WI38 (cell line): ENCODE measurements around the gene CDKL4.
"Not testable (repeated sequence)": the region's sequence is repeated elsewhere in the genome, so short reads cannot be mapped to it uniquely, and the experiment has no call there.

Experiments
- H3K4me3 ChIP-seq: 2 replicates; pipeline ENCODE4 v1.5.1; 2011; ENCODE audit warnings: low read depth, mild to moderate bottlenecking, control low read depth, low read length
- TF ChIP-seq, protein P1 (sequence below): IDR thresholded peaks from 2 replicates; pipeline ENCODE4 v1.5.1; 2012; ENCODE audit warnings: low read depth, mild to moderate bottlenecking, control low read depth, low read length

CDKL4 gene

DNA sequence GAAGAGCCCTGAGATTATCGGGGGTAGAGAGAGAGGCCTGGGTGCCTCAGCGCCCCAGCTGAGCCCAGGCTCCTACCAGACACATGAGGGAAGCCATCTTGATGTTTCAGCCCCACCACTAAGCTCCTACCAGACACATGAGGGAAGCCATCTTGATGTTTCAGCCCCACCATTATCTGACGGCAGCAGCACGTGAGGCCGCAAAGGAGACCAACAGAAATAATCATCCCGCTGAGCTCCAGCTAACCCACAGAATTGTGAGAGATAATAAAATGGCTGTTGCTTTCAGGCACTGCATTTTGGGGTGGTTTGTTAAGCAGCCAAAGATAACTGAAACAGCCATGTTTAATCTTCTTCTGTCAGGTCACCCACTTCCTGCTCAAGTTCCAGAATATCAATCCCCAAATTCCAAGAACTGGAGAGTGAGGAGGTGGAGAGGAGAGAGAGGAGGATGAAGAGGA, 93.6 kb downstream of the CDKL4 start:
- no peak overlapping the region for H3K4me3 ChIP-seq
- TF ChIP-seq, protein P1, sequence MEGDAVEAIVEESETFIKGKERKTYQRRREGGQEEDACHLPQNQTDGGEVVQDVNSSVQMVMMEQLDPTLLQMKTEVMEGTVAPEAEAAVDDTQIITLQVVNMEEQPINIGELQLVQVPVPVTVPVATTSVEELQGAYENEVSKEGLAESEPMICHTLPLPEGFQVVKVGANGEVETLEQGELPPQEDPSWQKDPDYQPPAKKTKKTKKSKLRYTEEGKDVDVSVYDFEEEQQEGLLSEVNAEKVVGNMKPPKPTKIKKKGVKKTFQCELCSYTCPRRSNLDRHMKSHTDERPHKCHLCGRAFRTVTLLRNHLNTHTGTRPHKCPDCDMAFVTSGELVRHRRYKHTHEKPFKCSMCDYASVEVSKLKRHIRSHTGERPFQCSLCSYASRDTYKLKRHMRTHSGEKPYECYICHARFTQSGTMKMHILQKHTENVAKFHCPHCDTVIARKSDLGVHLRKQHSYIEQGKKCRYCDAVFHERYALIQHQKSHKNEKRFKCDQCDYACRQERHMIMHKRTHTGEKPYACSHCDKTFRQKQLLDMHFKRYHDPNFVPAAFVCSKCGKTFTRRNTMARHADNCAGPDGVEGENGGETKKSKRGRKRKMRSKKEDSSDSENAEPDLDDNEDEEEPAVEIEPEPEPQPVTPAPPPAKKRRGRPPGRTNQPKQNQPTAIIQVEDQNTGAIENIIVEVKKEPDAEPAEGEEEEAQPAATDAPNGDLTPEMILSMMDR: no peak

DNA sequence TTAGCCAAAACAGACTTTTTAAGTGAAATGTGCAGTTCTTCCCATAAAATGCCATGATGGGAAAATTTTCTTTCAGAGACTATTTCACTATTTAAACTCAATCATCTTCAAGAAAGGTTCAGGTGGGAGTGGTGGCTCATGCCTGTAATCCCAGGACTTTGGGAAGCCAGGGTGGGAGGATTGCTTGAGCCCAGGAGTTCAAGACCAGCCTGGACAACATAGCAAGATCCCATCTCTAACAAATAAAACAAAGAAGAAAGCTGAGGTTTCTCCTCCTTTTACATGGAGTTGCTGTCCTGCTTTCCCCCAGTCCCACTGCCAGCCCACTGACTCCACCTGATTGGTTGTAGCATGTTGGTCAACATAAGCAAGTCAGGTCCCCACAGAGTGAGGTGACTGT, 97.1 kb downstream of the CDKL4 start:
- no peak overlapping the region for H3K4me3 ChIP-seq
- TF ChIP-seq, protein P1: no peak

DNA sequence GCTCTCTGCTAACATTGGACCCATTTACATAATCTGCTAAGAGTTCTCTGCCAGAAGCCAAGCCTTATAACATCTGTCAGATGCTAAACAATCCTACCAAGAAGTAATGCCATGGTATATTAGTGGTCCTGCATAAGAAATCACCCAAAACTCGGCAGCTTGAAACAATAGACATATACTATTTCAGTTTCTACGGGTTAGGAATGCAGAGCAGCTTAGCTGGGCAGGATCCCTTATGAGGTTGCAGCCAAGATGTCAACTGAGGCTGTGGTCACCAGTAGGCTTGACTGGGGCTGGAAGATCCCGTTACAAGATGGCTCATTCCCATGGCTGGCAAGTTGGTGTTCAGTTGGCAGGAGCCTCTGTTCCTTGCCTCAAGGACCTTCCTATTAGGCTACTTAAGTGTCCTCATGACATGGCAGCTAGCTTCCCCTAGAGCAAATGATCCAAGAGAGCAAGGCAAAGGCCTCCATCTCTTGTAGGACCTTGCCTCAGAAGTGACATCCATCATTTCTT, 97.8 kb downstream of the CDKL4 start:
- TF ChIP-seq, protein P1: no peak
- no peak overlapping the region for H3K4me3 ChIP-seq

DNA sequence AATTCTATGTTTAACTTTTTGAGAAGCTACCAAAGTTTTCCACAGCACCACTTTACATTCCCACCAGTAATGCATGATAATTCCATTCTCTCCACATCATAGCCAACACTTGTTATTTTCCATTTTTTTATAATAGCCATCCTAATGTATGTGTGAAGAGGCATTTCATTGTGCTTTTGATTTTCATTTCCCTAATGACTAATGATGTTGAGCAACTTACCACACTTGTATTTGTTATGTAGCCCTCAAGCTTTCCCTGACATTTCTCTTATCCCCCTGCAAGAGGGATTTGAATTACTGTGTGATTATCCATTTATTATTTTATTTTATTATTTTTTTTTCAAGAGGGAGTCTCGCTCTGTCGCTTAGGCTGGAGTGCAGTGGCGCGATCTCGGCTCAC, 99.4 kb downstream of the CDKL4 start:
- no peak overlapping the region for H3K4me3 ChIP-seq
- TF ChIP-seq, protein P1: no peak

DNA sequence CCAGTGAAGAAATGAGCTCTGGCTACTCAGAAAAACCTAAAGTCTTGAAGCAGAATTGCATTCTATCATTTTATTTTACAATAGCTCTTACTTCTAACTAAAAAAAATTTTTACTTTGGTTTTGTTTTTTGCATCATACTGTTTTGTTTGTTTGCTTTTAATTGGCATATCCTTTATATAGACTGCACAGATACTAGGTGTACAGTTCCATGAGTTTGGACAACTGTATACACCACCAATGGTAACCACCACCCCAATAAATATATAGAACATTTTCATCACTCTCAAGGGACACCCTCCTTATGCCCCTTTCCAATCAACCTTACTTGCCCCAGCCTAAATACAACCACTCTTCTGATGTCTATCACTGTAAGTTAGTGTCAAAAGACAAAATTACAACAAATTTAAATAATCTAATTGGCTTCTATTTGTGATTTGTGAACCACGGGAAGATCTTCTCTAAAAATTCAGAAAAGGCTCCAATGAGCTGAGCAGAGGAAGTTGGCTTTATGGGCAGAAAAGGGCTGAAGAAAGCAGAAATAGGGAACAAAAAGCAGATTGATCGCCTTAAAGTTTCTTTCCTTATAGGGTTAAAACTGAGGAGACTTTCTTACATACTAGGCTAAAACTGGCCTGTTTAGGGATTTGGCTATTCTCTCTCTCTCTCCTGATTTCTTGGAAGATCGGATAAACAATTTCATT, 100.7 kb downstream of the CDKL4 start:
- TF ChIP-seq, protein P1: no peak
- no peak overlapping the region for H3K4me3 ChIP-seq

DNA sequence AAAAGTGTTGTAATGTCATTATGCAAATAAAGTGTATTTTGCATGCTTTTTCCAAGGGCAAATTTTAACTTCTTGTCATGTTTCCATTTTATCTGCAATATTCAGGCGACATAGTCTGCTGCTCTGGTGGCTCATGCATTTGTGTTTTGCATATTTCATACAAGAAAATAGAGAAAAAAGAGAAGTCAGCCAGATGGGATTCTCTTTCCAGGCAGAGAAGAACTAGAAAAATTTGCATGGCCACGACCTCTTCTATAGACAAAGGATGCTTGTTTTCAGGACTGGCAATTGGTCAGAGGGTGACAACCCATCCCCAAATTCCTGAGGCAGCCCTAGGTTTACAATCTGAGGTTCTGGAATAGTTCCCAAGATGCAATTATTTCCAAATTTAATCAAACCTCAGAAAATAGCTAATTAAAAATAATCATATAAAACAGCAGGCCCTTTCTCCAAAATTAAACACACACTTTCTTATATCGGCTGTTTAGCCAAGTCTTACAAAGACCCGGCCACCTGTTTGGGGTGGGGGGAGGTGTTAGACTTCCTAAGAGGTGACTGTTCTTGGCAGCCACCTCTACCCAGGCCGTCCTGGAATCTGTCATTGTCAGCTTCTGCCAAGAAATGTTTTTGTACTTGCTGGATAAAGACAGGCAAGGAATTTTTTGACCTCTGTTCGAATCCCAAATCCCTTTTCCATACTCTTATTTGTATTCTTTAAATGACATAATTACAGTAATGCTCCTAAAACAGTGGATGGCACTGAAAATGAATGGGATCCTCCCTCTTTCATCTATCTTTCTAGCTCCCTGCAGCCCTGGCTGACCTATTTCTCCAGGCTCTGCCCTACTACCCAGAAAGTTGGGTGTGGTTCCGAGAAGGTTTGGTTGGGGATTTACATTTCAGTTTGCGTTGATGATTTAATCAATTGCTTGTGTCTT, 102.2 kb downstream of the CDKL4 start:
- TF ChIP-seq, protein P1: no peak
- no peak overlapping the region for H3K4me3 ChIP-seq

DNA sequence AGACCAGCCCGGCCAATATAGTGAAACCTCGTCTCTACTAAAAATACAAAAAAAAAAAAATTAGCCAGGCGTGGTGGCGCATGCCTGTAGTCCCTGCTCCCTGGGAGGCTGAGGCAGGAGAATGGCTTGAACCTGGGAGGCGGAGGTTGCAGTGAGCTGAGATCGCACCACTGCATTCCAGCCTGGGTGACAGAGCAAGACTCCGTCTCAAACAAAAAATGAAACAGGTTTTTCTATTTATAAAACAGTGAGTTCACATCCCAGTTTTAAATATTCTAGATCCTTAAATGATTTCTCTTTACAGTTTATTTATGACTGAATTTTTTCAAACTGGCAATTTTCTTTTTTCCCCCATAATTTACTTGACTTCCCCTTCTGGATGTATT, 102.8 kb downstream of the CDKL4 start:
- not testable (repeated sequence) for H3K4me3 ChIP-seq
